GM19099 (cell line): ENCODE data around the gene AOC2.

ENCODE experiments used
- POLR2A ChIP-seq: IDR thresholded peaks from 3 replicates; pipeline ENCODE4 v1.6.1; 2011; ENCODE audit warnings: low read depth; ENCODE audit not compliant: insufficient read length; ENCODE audit errors: extremely low read depth

Gene AOC2

GRCh38 chr17:42886283-42887176 is 42.1 kb downstream of the AOC2 start:
- TF ChIP-seq POLR2A: no peak

- TF ChIP-seq POLR2A: no peak
Observed at GRCh38 chr17:42889809-42890208, 45.4 kb downstream of the AOC2 start.

GRCh38 chr17:42891539-42892152 is 47.3 kb downstream of the AOC2 start:
- no peak for TF ChIP-seq POLR2A

- no peak for TF ChIP-seq POLR2A
Observed at GRCh38 chr17:42893359-42893758, 49.0 kb downstream of the AOC2 start.

GRCh38 chr17:42894283-42895184 is 50.2 kb downstream of the AOC2 start:
- TF ChIP-seq POLR2A: no peak

GRCh38 chr17:42895185-42895555 is 50.8 kb downstream of the AOC2 start:
- no peak for TF ChIP-seq POLR2A

GRCh38 chr17:42898147-42898811 is 53.9 kb downstream of the AOC2 start:
- TF ChIP-seq POLR2A: no peak
